DMS53 treated with DMSO at 0.1 percent for 48 hours (cell line): ENCODE results near the gene MOB2.

Source experiments
- DNase-seq: peaks from one replicate; lab custom pipeline; 2025; ENCODE audit not compliant: unreplicated experiment; lab: John Stamatoyannopoulos, UW

Gene MOB2

DNA sequence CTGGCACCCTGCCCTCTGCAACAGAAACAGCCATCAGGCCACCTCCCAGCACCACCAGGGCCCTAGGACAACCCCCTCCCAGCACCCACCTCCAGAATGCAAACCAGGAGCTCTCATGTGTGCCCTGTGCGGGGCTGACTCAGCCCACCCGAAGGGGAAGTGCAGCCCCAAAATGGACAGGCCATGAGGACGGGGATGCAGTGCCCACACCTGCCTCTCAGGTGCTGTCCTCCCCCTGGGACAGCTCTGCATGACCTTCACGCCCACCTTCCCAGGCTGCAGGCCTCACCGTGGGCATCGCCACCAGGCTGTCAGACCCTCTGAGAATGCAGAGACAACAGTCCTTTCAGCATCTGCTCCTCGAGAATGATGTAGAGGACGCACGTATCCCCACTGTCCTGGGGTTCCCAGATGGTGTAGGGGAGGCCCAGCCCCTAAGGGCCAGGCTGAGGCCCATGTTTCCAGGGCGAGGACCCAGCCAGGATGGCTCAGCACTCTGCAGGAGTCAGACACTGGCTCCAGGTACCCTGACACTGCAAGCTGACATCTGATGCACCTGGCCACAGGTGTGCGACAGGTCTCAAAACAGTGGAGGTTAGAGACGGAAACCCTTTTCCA lies 13.5 kb downstream of the MOB2 start:
- DNase-seq: no peak

DNA sequence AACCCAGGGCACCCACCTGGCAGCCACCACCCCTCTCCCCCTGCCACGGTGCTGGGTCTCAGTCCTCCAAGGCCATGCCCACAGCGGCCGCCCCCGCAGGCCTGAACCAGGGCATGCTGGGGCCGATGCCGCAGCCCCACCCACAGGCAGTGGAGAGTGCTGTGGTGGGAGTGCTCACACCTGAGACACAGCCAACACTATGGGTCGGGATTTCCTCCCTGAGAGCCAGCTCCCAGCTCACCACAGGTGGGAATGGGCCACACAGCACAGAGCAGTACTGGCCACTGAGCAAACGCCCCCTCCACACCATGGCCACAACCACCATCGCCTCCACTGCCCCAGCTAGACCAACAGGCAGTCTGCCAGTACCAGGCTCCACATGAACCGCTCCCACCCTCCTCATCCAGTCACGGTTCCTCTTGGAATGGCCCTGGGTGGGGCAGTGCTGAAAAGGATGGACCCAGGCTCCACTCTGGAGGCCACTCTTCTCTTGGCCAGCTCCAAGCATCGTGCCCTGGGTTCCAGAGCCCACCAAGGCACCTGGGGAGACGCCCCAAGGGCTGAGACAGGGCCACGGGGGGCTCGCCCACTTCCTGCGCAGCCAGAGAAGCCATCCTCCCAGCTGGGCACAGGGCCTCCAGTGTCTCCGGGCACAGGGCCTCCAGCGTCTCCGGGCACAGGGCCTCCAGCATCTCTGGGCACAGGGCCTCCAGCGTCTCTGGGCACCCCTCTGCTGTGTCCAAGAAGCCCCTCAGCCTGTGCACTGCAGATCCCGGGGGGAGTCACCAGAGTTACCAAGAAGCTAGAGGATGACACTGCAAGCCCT lies 14.2 kb downstream of the MOB2 start:
- no peak for DNase-seq

DNA sequence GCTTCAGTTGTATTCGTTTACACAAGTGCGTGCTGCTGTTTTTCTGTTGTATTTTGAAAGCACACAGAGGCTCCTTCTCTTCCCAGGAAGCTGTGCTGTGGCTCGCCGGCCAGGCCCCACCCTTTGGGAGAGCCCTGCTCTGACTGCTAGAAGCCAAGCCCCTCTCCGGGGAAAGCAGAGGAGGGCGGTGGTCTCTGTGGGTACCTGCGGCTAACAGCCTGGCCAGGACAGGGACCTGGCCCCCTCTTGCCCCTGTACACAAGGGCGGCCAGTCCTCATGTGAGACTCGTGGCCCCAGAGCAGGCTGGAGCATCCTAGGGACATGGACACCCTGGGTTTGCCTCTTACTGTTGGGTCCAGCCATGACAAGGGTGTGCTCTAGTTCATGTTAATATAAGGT lies 14.8 kb downstream of the MOB2 start:
- no peak for DNase-seq

DNA sequence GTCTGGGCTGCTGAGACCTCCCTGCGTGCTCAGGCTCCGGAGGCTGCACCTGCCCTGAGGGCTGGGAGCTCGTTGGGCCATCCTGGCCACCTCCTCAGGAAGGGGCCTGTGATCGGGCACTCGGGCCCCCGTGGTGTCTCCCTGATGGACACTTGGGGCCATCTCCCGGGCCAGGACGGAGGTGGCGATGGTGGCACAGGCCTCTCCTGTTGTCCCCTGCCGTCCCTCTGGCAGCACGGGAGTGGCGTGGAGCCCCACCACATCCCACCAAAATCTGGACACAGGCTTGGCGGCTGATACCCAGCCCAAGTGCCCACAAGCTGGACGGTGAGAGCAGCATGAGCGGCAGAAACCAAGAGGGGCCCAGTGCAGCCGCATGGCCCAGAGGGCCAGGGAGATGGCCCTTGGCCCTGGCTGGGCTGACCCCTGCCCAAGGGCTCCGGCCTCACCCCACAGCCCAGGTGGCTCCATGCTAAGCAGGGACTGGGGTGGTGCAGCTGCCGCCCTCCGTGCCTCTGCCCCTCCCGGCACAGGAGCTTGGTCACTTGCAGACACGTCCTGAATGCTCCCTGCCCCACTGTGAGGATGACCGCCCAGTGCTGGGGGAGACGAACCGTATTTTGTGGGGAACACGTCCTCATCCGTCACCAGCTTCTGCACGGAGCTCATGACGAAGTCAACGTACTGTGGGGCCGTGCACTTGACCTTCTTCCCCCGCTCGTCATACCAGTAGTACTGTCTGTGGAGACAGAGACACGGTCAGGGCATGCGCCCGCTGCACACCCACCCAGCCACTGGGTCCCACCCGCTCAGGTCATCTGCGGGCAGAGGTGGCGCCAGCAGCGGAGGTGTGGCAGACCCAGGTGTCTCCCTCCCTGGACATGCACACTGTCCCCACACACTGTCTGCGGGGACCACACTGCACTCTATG lies 15.6 kb downstream of the MOB2 start:
- no peak for DNase-seq

DNA sequence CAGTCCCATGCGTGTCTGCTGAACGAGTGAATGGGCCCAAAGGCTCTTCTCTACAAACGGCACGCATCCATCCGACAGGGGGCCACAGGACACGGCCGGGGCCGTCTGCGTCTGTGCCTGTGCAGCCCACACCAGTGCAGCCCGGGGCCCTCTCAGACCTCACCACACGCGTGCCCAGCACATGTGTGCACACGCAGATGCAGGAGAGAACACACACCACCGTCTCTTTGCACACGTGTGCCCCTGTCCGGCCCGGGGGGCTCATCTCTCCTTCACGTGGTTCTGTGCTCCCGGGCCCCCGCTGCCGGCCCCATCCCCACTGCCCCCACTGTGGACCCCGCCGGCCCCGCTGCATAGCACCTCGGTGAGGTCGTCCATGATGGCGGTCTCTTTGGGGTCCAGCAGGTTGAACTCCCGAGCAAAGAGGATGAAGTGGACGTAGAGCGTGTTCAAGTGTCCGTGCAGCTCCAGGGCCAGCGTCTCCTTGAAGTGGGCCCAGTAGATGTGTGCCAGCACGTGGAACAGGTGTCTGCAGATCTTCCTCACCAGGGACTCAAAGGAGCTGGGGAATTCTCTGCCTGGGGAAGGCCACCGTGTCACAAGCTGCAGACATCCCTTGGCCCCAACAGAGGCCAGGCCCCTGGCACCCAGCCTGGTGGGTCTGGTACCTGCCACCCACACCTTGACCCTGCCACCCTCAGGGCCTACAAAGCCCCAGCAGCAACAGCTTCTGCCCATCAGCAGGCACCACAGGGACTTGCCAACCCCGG lies 16.5 kb downstream of the MOB2 start:
- DNase-seq: no peak

DNA sequence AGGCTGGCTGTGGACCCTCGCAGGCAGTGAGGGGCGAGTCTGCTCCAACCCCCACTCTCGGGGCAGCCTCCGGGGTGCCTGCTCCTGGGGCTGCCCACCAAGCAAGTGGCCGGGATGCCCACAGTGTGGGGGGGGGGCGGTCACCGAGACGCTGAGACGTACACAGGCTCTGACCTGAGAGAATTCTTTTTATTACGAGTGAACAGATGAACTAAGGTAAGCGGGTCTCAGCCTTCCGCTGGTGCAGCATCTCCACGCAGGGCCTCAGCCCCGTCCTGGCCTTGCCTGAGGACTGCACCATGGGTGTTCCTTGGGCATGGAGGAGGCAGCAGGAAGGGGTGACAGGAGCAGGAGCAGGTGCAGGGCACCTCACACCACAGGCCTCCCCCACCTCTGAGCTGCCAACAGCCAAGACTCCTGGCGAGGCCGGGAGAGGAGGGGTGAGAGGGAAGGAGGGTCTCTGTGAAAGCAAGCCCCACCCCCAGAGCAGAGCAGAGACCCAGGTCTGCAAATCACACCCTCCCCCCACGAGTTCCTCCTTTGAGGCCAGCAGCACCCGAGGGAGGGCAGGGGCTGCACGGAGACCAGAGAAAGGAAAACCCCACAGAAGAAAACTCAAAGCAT lies 17.2 kb downstream of the MOB2 start:
- DNase-seq: no peak

DNA sequence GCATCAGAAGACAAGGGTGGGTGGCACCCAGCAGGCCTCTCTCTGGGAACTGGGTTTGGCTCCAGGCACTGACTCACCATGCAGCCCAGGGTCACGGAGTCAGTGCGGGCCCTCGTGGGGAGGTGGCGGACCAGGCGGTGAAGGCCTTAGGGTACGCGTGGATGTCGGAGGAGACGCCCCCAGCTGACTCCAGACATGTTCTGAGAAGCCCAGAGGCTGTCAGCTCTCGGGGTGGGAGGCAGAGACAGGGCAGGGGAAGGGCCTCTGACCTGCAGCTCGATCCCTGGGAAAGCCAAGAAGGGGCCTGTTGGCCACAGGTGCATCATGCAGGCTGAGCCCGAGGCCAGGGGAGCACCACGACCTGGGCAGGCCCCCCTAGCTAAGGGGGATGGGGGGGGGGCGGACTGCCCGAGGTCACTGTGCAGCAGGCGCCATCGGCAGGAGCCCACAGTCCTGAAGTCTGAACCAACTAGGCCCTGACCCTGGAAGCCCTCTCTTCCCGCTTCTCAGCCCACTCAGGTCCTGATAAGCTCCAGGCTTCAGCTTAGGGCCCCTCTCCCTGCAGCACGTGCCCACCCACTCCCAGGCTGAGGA lies 18.0 kb downstream of the MOB2 start:
- no peak for DNase-seq

DNA sequence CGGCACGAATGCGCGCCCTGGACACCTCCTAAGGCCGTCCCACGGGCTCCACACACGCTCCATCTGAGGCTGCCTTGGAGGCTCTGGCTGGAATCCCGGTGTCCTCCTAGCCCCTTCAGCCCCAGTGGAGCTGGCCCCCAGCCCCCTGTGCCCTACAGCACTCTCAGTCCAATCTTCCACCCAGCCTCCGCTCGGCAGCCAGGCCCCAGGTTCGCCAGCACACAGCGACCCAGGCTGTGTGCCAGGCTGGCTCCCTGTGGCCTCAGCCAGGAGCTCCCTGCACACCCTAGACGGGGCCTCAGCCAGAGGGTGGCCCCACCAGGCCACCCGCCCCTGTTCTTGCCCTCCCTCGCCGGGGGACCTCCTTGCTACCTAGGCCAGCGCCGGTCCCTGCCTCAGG lies 18.6 kb downstream of the MOB2 start:
- DNase-seq: no peak

DNA sequence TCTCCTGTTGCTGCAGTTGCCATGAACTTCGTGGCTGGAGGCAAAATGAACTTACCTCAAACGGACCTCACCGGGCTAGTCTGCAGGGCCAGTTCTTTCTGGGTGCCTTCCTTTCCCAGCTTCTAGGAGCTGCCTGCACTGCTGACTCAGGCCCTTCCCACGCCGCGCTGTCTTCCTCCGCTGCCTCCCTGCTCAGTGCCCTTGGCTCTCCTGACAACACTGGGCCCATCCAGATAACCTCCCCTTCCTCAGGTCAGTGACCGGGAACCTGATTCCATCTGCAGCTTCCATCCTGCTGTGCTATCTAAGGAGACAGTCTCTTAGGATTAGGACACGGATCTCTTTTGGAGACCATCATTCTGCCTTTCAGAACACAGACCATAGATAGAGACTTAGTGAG lies 19.3 kb downstream of the MOB2 start:
- no peak for DNase-seq

DNA sequence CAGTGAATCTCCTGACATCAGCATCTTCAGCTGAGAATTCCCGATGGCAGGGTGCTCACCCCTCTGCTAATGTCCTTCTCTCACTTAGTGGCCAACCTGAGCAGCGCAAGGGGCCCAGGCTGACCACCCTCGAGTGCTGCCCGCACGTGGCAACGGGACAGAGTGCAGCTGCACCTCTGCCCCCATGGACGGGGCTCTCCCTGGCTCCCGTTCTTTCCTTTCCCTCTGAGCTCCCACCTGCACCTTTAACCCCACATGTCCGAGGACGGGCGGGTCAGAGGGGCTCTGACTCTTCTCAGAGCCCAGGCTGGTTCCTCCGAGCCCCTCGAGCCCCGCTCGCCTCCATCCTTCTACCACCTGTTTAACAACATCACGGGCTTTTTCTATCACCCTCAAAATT lies 19.8 kb downstream of the MOB2 start:
- no peak for DNase-seq

DNA sequence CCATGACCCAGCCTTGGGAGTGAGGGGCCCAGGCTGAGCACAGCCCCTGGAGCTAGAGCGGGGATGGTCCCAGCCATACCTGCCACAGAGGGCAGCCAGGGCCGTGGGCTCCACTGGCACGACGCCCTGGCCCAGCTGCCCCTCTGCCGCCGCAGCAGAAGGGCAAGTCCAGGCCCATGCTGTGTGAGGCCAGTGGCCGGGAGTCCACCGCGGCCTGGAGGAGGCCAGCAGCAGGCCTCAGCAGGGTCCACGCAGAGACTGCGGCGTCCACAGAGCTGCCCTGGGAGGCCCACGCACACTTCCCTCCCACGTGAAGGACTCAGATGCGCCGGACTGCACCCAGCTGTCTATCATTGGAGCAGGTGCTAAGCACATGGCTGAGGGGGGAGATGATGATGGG lies 23.5 kb downstream of the MOB2 start:
- DNase-seq: no peak

DNA sequence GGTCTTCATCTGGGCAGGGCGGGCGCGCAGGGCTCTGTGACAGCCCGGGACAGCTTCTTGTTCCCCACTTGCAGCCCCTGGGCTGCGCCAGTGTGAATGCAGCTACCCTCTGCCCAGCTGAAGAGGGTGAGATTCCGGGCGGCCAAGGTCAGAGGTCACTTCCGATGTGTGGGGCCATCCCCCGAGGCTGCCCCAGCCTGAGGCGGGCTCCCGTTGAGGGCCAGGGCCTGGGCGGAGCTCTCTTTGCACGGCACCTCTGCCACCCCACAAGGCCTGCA lies 23.9 kb downstream of the MOB2 start:
- DNase-seq: no peak

DNA sequence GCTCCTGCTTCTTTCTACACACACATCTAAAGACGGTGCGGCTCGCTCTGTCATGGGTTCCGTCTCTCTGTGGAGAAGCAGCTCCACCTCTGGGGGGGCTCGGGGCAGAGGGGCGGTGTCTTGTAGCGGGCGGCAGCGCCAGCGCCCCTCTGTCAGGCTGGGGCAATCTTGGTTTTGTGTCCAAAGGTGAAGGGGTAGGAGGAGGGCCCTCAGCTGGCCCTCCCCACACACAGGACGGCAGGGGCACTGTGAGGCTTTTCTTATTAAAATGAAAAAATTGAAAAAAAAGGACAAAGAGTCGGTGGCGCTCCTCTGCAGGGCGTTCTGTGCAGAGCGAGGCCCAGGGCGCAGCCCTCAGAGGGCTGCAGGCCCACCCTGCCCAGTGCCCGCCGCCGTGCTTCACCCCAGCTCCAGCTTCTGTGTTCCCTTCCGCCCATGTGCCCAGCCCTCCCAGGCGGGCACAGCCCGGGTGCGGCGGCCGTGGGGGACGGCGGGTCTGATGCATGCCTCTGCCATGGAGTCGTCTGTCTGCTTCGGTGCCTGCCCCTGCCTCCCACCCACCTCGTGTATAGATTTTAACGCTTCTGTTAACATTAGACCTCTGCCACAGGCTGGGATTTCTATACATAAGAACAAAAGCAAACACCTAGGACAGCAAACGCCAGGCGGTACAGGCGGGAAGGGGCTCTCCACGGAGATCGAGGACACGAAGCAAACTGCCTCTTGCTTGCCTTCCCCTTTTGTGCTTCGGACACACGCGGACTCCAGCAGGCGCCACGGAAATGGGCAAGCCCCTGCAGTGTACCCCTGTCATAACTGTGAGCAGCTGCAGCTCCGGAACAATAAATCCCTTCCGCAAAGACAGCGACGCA lies 24.5 kb downstream of the MOB2 start:
- DNase-seq: no peak

DNA sequence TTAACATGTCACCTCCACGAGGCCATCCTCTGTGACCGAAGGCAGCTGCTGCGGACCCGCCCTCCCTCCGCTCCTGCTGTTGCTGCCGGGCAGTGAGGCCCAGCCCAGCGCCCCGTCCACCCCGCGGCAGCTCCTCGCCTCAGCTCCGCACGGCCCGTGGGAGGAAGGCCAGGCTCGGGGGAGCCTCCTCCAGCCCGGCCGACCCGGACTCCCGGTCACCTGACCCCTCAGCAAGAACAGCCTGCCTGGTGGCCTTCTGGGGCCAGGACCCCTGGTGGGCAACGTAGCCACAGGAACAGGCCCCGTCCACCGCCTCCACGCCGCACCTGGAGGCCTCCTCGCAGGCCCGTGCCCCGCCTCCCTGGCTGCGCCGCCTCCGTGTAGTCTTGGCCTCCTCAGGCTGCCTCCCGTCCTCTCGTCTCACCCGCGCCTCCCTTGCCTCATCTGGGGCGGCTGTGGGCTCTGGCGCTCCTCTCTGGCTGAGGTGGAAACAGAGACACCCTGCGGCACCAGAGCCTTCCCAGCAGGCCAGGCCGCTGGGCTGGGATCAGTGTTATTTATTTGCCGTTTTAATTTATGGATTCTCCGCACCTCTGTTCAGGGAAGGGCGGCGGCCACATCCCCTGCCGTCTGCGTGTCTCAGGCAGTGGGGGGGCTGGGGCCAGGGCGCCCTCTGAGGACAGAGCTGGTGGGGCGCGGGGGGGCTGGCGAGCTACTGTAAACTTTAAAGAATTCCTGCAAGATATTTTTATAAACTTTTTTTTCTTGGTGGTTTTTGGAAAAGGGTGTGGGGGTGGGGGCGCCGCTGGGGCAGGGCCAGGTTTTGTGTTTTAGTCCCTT lies 25.4 kb downstream of the MOB2 start:
- peak; percentile 33 for DNase-seq

DNA sequence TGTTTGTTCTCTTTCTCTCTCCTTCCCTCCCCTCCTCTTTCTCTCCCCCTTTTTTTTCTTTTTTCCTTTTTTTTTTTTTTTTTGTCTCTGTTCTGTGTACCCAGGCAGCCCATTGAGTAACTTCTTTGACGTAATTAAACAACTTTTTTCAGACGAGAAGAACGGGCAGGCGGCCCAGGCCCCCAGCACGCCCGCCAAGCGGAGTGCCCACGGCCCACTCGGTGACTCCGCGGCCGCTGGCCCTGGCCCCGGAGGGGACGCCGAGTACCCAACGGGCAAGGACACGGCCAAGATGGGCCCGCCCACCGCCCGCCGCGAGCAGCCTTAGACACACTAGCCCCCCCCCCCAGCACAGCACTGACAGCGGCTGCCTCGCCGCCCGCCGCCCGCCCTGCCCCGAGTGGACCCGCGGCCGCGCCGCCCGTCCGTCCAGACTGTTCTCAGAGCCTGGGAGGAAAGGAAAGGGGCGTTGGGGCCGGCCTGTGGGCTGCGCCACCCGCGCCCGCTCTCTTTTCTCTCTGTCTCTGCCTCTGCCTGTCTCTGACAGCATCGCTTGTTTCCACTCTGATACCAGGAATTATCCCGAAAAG lies 26.1 kb downstream of the MOB2 start:
- DNase-seq: no peak

DNA sequence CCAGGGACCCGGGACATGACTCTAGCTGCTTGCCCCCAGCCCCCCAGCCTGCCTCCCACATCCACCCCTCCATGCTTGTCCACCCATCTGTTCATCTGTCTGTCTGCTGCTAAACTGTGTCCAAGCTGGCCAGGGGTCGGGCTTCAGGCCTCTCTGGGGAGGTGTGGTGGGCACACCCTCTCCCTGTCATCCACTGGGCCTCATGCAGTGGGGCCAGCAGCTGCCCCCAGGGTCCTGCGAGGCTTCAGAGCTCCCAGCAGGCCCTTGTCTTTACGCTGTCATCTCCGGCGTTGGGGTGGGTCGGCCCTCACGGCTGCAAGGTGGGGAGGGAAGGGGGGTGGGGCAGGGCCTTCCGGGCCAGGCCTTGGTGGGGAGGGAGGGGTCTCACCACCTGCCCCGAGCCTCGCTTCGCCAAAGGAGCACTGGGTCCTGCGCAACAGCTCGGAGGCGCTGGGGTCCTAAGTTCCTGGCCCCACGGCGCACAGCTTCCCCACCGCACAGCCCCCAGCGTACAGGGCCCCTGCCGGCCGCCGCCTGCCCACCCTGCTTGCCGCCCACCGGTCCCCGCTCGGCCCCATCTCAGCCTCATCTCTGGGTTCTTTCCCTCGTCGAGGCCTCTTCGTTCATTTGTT lies 26.7 kb downstream of the MOB2 start:
- no peak for DNase-seq

DNA sequence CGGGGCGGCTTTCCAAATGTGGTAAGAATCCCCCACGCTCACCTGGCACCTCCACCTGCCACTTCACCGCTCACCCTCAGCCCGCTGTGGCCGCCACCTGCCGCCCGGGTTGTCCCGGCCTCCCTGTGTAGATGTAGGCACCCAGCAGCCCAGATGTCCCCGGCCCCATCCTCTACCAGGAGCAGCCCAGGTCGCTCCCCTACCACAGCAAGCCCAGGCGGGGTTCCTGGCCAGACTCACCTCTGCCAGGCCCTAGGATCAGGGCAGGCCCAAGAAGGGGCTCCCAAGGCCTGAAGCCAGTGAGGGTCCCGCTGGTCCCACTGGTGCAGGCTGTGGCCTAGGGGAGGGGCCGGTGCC lies 27.4 kb downstream of the MOB2 start:
- DNase-seq: no peak
